Heart left ventricle (tissue), 16 donors: Measurements from ENCODE around the gene COL6A2. TPM values are rescaled to one million over a fixed set of nuclear protein-coding genes. Genes with fewer than 3 reads are reported as not detected.

Experiments used
- ATAC-seq, 4 donors: fragments of 200-7000 bp; cut with Tn5 transposase; one replicate each; pipeline ENCODE4 v1.9.1; 2020 to 2022; ENCODE audit warnings: moderate library complexity in 4 of 4, mild to moderate bottlenecking in 3 of 4, moderate number of reproducible peaks in 1 of 4
- DNase-seq, 5 donors: peaks; one replicate each; pipeline ENCODE4 v3.0.0-alpha.2; 2020
- H3K27ac ChIP-seq, 12 donors: fragments of 200-600 bp; sonication (generic) in 4 of 12; one replicate each; pipeline versions ENCODE4 v1.5.0 to v1.8.0; 2016 to 2022; ENCODE audit warnings: mild to moderate bottlenecking in 2 of 12
- H3K27me3 ChIP-seq, 9 donors: fragments of 200-600 bp; sonication (generic) in 2 of 9; one replicate each; pipeline versions ENCODE4 v1.5.1 to v1.8.0; 2016 to 2022; ENCODE audit warnings: mild to moderate bottlenecking in 3 of 9
- H3K36me3 ChIP-seq, 9 donors: fragments of 200-600 bp; sonication (generic) in 2 of 9; one replicate each; pipeline versions ENCODE4 v1.5.0 to v1.8.0; 2018 to 2022; ENCODE audit warnings: mild to moderate bottlenecking in 2 of 9
- H3K4me1 ChIP-seq, 12 donors: fragments of 200-600 bp; sonication (generic) in 4 of 12; one replicate each; pipeline versions ENCODE4 v1.5.0 to v1.8.0; 2016 to 2022; ENCODE audit warnings: mild to moderate bottlenecking in 3 of 12
- H3K4me3 ChIP-seq, 12 donors: fragments of 200-600 bp; sonication (generic) in 4 of 12; one replicate each; pipeline versions ENCODE4 v1.5.0 to v1.8.0; 2017 to 2022; ENCODE audit warnings: mild to moderate bottlenecking in 9 of 12, moderate library complexity in 4 of 12
- H3K9me3 ChIP-seq, 12 donors: fragments of 200-600 bp; sonication (generic) in 4 of 12; one replicate each; pipeline versions ENCODE4 v1.5.0 to v1.8.0; 2016 to 2022; ENCODE audit warnings: mild to moderate bottlenecking in 1 of 12
- POLR2A ChIP-seq, 2 donors: fragments of 450-650 bp; IDR thresholded peaks; one replicate each; pipeline ENCODE4 v1.6.1; 2017; ENCODE audit warnings: antibody characterized with exemption in 2 of 2, mild to moderate bottlenecking in 2 of 2, moderate library complexity in 2 of 2
- WGBS, 4 donors: extraction: QIAGEN DNeasy Blood & Tissue Kit in 2 of 4; methylation state at CpG; one replicate each; pipeline versions ENCODE4 v1.1.5 to v1.1.7; 2013 to 2018; 5-methylcytosine and 5-hydroxymethylcytosine counted together
- intact Hi-C, 10 donors: fragments of 100-400 bp; cut with DNase I; formaldehyde crosslinking; loops; one replicate each; pipeline versions ENCODE4 v1.11.1 to v1.14.2; 2022
- polyA plus RNA-seq, 2 donors: library from polyadenylated mRNA; stranded (reverse); fragments of 200-250 nt; gene quantifications; one replicate each; pipeline ENCODE4 v1.2.3, GENCODE V29; 2013
- total RNA-seq, 9 donors: library from RNA; depleted of rRNA in 2 of 9; stranded (reverse); fragments of >200 nt in 2 of 9; fragmentation: NEBNext Ultra II Directional in 3 of 9; extraction: Animal tissue kit (Norgen Biotek cat#: 25700) in 3 of 9; gene quantifications; one replicate each; pipeline versions ENCODE4 v1.1.0 to v1.2.4, GENCODE V29; 2016 to 2023
- TF ChIP-seq, protein P1 (sequence below), 12 donors: fragments of 200-600 bp; sonication (generic) in 4 of 12; IDR thresholded peaks; one replicate each; pipeline versions ENCODE4 v1.5.0 to v1.8.0; 2018 to 2022; ENCODE audit warnings: antibody characterized with exemption in 12 of 12, mild to moderate bottlenecking in 5 of 12
- donor health status: ischemic (EF 13 %, LVEDD 7.1; RV severe dilation, severe dysfunction).
- donor health status: healthy with polysubstance abuse.
- donor health status: DM: no; HTN: yes; CAD: no.
- donor health status: DM: no; HTN: no; CAD: no.
- donor health status: ischemic (EF 25% LVEDD 6.9; RV normal size, moderate dysfunction).
- donor health status: ischemic (EF 25% LVEDD 5.7; RV mildly dilated, moderate dysfunction).
- donor health status: healthy.
- donor health status: DM: yes; HTN: yes; CAD: no.
- donor health status: ischemic (EF 35%, LVEDD 5.7; RV mildly dilated, moderate dysfunction).
- donor health status: nonischemic (EF 11% LVEDD 7.7; RV severe dilation, severe dysfunction).
- donor health status: DM: yes; HTN: yes; CAD: no.
- donor health status: PGD.
- donor health status: ischemic (EF 29% LVEDD 5.4; RV normal size, mild dysfunction).
- donor health status: nonischemic (EF 23%, LVEDD 6.1; RV moderate dilation, normal function).

The COL6A2 gene
- total and polyA plus RNA-seq, 11 donors = 118 to 484 (median 158) TPM

DNA sequence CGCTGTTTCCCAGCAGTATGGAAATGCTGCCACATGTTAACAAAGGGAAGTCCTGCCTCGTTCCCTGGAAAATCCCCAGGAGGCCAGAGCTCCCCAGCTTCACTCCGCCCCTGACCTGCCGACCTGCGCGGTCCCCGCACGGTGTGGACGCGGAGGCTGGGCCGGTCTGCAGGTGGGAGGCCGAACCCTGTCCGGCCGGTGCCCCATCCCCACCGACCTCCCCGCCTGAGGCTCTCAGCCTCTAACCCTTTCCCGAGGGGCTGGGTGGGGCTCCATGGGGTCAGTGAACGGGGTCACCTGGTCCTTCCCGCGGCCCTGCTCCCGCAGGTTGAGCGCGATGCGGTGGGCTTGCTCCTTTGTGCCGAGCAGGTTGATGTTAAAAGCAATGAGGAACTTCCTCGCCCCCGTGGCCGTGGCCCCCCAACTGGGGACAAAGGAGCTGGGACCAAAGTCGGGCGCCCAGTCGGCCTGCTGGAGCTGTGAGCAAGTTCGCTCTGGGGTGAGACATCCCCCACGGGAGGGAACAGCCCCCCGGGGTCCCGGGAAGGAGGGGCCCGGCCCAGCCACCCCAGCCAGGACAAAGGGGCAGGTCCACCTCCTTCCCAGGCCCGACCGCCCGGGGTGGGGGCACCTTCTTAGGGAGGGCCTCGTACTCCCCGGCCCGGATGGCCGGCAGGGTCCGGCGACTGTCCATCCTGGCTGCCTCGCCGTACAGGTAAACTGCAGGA lies 53.5 kb downstream of the COL6A2 start:
- intact Hi-C loops = loop anchor here in 3 of 10 donors (5.0 to 10.0 kb wide), 3 partner anchors 73 to 93 kb away; partner anchors contain the start of gene LSS (in 2 of the 3)
- peak; percentile 6 to 65 (median 20) for DNase-seq
- WGBS, 4 donors = 86 to 91% (median 88%) methylated on average over 36 to 47 of the region's 47 CpGs
- Histone ChIP-seq H3K9me3 (no peaks in the 10 kb centered on the region), H3K27ac (no peak overlapping the region), H3K27me3 (no peaks in the 10 kb centered on the region), H3K4me1 (peaks cover 3 to 15% (median 10%) of the 10 kb centered on the region in 12 donors), H3K4me3 (no peak overlapping the region), H3K36me3 (no peaks in the 10 kb centered on the region)
- TF ChIP-seq, protein P1, sequence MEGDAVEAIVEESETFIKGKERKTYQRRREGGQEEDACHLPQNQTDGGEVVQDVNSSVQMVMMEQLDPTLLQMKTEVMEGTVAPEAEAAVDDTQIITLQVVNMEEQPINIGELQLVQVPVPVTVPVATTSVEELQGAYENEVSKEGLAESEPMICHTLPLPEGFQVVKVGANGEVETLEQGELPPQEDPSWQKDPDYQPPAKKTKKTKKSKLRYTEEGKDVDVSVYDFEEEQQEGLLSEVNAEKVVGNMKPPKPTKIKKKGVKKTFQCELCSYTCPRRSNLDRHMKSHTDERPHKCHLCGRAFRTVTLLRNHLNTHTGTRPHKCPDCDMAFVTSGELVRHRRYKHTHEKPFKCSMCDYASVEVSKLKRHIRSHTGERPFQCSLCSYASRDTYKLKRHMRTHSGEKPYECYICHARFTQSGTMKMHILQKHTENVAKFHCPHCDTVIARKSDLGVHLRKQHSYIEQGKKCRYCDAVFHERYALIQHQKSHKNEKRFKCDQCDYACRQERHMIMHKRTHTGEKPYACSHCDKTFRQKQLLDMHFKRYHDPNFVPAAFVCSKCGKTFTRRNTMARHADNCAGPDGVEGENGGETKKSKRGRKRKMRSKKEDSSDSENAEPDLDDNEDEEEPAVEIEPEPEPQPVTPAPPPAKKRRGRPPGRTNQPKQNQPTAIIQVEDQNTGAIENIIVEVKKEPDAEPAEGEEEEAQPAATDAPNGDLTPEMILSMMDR (IDR thresholded peaks at IDR 0.05) = no peak
- no peak for TF ChIP-seq POLR2A (IDR thresholded peaks at IDR 0.05)
- ATAC-seq = no peak

DNA sequence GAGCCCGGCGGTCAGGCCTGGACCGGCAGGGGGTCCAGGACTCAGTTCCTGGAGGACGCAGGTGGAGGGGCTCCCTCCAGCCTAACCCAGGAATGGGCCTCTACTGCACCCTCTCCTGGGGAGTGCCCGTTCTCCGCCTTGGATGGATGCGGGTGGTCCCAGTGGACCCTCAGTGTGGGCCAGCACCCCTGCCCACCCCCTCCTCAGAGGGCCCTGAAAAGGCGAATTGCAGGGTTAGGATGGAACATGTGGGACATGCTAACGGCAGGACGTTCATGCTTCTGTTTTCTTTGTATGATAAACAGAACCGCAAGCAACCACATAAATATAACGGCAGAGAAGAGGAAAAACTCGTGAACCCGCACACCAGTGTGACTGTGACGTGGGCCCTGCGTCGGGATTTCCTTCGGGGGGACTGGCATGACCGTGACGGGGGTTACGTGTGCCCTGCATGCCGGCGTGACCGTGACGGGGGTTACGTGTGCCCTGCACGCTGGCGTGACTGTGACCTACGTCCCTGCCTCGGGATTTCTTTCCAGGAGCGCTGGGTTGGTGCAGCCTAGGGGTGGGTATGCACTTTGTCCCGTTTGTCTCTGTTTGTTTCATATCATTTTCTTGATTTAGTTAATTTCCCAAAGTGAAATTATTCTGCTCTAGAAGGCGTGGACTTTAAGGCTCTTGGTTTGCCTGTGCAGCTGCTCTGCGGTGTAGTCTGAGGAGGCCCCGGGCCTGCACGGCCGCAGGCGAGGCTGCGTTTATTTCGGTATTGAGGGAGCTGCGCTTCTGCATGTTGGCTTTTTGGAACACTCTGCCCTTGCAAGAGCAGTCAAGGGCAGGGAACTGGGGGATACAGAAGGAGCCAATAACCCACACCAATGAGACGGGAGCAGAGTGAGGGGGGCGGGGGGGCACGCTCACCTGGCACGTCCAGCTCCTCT lies 54.3 kb downstream of the COL6A2 start:
- TF ChIP-seq, protein P1 (IDR thresholded peaks at IDR 0.05) = no peak
- no peak for TF ChIP-seq POLR2A (IDR thresholded peaks at IDR 0.05)
- Histone ChIP-seq H3K9me3 (no peaks in the 10 kb centered on the region), H3K4me1 (peaks cover 3 to 15% (median 10%) of the 10 kb centered on the region in 12 donors), H3K36me3 (no peaks in the 10 kb centered on the region), H3K4me3 (no peak overlapping the region), H3K27ac (peak overlapping the region in 3 of 12 donors; percentile 18 to 58 (median 46)), H3K27me3 (no peaks in the 10 kb centered on the region)
- DNase-seq (peak; percentile 5 to 54 (median 22)), ATAC-seq (peak in 1 of 4 donors; percentile 33)
- intact Hi-C loops = loop anchor here in 3 of 10 donors (5.0 to 10.0 kb wide), 3 partner anchors 73 to 93 kb away; partner anchors contain the start of gene LSS (in 2 of the 3)
- WGBS, 4 donors = 89 to 95% (median 91%) methylated on average over 43 to 45 of the region's 45 CpGs

DNA sequence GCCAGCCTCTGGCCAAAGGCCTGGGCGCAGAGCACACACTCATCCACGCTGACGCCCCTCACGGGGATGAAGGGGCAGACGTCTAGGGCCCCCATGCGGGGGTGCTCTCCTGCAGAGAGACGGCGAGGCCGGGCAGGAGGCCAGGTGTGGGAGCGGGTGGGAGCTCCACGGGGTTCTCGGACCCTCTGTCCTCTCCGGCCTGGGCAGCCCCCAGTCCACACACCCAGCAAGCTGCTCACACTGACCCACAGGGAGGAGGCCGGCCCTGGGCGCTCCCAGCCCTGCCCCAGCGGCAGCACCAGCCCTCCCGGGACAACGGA lies 55.0 kb downstream of the COL6A2 start:
- Histone ChIP-seq H3K4me1 (peaks cover 3 to 15% (median 10%) of the 10 kb centered on the region in 12 donors), H3K36me3 (no peaks in the 10 kb centered on the region), H3K4me3 (peak overlapping the region in 8 of 12 donors; percentile 24 to 47 (median 30)), H3K9me3 (no peaks in the 10 kb centered on the region), H3K27me3 (no peaks in the 10 kb centered on the region), H3K27ac (peak overlapping the region in 3 of 12 donors; percentile 18 to 58 (median 46))
- 36 to 42% (median 40%) methylated on average over 9 to 18 of the region's 18 CpGs for WGBS, 4 donors
- DNase-seq = peak; percentile 5 to 61 (median 21)
- peak in 2 of 4 donors; percentile 23 to 30 for ATAC-seq
- intact Hi-C loops = loop anchor here in 3 of 10 donors (5.0 to 10.0 kb wide), 3 partner anchors 72 to 92 kb away; partner anchors contain the start of gene LSS (in 2 of the 3)
- TF ChIP-seq POLR2A (IDR thresholded peaks at IDR 0.05) = no peak
- TF ChIP-seq, protein P1 (IDR thresholded peaks at IDR 0.05) = no peak
